HG02970 (cell line): ENCODE data around the gene FOXL2NB.

Experiments used
- ATAC-seq: cut with Tn5 transposase; IDR thresholded peaks from one replicate; pipeline ENCODE4 v1.9.1; 2021; ENCODE audit warnings: mild to moderate bottlenecking, moderate library complexity, moderate number of reproducible peaks; ENCODE audit not compliant: unreplicated experiment, low FRiP score

The FOXL2NB gene

DNA sequence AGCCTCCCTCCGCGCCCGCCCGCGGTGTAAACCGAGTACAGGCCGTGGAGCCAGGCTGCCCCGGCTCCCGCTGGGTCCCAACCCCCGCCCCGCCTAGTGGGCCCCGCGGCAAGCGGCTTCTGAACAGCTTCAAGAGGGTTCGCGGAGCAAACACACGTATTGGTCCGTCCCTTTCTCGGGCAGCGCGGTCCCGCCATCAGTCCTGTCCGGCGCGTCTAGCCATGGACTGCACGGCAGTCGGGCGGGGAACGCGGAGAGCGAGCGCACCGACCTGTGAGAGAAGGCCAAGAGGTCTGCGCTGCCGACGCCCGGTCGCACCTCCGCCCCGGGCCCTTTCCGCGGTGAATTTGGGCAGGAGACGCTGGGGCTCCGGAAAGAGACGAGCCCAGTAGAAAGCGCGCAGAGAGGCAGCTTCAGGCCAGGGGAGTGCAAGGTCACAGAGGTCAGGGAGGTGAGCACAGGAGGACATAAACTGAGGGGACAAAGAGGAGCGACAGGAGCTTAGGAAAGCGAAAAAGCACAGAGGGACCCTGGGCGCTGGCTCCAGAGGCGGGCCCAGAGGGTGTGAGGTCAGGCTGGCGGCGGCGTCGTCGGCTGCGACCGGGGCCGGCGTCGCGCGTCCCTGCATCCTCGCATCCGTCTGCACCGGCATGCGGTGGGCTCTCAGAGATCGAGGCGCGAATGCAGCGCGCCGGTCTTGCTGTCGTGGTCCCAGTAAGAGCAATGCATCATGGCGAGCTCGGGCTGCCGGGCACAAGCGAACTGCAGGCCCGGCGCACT, 1.9 kb upstream of the FOXL2NB start:
- ATAC-seq: no peak

DNA sequence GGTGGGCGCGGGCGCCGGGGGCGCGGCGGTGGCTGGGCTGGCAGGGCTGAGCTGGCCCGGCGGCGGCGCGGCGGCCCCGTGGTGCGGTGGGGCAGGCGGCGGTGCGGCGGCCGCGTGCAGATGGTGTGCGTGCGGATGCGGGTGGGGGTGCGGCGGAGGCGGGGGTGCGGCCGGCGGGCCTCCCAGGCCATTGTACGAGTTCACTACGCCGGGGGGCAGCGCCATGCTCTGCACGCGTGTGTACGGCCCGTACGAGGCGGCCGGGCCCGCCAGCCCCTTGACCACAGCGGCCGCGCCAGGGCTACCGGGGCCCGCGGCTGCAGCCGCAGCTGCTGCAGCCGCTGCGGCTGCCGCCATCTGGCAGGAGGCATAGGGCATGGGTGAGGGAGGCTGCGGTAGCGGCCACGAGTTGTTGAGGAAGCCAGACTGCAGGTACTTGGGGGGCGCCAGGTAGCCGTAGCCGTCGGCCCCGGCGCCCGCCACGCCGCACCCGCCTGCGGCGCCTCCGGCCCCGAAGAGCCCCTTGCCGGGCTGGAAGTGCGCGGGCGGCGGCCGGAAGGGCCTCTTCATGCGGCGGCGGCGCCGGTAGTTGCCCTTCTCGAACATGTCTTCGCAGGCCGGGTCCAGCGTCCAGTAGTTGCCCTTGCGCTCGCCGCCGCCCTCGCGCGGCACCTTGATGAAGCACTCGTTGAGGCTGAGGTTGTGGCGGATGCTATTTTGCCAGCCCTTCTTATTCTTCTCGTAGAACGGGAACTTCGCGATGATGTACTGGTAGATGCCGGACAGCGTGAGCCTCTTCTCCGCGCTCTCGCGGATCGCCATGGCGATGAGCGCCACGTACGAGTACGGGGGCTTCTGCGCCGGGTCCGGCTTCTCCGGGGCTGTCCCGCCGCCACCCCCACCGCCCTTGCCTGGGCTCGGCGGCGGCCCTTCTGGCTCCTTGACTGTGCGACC, 1.0 kb upstream of the FOXL2NB start:
- ATAC-seq: no peak

DNA sequence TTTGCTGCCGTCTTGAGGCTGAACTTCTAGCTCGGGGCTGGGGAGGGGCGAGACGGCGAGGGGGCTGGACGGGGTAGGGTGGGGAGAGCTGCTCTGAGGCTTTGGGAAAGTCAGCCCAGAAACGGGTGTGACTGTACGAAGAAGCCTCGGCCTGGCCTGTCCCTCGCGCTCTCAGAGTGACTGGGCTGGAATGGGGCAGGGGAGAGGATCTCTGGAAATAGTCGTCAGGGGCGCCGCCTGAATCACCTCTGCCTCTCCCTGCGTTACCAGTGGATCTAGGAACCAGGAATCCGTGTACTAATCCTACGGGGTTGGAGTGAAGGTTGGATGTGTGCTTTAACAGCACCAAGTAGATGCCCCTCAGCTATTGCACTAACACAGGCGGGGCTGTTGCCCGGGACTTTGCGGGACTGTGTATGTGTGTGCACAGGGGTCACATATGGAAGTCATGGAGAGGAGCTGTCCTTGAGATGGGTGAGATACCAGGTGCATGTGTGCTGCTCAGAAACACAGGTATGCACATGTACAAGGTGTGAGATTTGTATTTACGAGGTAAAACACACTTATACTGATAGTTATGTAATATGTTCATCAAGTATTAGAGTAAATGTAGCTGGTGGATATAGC, 591 bp downstream of the FOXL2NB start:
- ATAC-seq: no peak

DNA sequence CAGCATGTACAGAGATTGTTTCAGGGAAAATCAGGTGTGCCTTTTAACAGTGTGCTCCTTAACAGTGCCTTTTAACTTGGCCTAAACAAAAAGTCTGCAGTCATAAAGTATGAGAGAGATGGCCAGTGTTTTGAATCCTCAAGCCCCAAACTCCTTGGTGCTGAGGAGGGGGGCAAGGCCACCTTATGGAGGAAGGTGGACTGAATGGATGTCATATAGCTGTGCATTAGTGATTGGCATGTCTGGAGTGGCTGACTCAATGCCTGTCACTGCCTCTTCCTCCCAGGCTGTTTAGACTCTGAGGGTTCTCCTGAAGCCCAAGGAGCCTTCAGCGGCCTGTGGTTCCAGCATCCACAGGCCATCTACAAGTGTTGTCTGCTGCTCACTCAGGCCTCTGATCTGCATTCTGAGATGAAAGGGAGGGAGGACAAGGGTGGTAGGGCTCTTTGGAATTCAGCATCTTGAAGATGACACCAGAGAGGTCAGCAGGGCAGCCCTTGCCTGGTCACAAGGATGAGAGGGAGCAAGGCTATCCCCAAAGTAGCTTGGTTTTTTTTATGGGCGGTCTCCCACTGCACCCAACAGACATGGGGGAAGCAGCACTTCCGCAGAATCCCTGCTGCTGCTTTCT, 1.5 kb downstream of the FOXL2NB start:
- no peak for ATAC-seq

DNA sequence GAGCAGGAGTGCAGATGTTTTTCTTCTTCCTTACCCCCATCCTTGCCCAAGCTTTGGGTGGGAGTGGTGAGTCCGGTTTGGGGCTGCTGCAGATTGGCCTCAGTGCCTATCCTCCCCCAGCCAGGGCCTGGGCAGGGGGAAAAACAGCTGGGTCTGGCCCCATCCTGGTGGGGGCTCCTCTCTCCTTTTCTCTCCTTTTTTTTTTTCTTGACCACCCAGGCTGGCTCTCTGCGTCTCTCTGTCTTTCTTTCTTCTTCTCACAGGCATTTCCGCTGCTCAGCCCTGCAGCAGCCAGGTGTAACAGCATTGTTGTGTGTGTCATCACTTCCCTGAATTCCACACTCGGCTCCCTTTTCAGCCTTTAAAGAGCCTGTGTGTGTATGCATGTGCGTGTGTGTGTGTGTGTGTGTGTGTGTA, 2.0 kb downstream of the FOXL2NB start:
- ATAC-seq: no peak

DNA sequence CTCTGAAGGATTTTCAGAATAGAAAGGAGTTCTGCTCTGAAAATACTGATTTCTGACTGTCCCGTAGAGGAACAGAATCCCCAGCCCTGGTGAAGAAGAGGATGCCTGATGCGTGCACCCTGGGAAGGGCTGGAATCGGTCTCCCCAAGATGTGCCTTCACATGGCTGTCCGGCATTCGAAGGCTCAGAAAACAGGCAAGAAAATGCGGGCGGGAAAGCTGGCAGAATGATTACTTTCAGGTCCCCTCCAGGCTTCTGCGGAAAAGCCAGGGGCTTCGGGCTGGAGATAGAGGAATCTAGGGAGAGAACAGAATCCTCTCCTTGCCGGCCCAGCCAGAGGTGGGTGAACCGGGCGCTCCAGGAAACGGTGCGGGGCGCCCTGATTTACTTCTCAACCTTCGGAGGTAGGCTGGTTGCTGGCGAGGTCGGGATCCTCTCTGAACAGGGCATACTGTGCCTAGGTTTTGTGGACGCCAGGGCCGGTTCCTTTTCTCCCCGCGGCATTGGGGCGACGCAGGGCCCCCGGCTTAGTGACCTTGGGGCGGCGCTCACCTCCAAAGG, 2.5 kb downstream of the FOXL2NB start:
- no peak for ATAC-seq

DNA sequence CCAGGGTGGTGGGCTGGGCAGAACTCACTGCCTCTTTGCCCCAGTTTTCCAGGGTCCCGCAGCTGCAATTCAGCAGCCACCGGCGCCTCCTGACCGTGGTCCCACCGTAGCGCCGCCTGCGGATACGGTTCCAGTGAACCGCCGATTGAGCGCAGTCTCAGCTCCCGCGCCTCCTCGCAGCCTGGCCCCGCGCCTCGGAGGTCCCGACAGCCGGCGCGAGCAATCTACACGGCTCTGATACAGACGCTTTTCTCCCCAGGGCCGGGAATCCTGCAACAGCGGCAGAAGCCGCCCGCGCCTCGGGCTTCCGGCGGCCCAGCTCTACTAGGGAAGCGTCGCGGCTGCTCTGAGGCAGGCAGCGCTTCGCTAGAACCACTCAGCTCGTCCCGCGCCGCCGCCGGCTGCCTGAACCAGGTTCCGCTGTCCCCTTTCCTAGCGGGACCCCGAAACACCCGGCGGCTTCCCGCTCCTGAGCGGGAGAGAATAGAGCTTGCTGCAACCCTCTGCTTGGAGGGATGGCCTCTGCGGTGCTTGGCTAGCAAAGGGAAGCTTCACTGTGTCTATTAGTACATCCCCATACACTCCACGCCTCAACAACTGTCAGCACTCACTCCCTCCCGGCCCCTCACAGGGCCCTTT, 3.1 kb downstream of the FOXL2NB start:
- ATAC-seq: no peak

DNA sequence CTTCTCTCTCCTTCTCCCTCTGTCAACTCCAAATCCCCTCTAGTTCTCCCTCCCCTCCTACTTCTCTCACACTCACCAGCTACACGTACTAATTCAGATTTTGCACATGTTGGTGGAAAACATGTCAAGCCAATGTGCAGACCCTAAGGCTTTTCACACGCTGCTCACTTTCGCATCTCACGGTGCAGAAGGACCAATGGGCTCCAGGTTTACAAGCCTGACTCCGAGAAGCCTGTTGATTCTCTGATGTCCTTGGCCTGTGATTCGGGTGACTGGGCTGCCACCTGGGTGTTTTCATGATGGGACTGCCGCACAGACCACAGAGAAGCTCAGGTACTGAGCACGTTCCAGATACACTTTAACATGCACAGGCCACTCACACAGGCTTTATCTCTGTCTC, 3.7 kb downstream of the FOXL2NB start:
- no peak for ATAC-seq

DNA sequence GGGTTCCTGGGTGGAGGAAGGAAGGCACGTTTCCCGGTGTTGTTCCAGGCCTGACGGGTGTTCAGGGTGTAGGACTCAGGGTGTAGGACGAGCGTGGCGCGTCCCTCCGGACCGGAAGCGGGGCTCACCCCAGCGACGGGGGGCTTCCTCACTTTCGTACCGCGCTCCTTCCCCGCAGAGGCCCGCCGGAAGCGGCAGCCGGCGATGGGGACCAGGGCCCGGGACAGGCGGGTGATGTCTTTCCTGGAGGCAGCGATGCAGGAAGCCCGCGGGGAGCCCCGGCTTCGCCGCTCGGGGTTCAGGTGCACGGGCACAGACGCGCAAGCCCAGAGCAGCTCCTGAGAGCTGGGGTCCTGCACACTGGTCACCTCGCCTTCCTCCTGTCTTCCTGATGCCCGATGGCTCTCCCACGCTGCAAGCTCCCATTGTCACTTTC, 13.4 kb downstream of the FOXL2NB start:
- no peak for ATAC-seq

DNA sequence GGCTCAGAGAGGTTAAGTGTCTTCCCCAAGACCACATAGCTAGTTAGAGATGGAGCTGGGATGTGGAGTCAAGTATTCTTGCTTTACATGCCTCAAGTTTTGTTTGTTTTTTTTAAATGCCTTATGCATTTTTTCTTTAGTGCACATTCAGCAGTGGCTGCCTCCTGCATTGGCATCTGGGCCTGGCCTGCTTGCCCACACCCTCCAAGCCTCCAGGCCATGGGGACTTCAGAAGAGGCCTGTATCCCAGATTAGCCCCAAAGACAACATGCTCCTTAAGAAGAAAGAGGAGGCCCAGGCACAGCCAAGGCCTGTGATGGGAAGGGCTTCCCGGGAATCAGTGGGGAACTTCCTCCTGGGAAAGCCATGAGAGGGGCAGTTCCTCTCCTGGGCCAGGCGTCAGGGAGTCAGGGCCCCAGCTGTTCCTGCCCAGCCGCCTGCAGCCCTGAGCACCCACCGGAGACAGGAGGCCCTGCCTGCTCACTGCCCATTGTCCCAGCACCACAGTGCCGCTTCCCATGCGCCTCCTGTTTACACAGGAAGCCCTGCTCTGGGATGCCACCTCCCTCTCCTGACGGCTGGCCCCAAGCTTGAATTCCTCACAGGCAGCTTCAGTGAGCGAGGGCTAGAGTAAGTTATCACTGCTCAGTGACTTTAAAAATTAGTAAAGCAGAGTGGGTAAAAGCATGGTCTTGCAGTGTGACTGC, 16.0 kb downstream of the FOXL2NB start:
- no peak for ATAC-seq

DNA sequence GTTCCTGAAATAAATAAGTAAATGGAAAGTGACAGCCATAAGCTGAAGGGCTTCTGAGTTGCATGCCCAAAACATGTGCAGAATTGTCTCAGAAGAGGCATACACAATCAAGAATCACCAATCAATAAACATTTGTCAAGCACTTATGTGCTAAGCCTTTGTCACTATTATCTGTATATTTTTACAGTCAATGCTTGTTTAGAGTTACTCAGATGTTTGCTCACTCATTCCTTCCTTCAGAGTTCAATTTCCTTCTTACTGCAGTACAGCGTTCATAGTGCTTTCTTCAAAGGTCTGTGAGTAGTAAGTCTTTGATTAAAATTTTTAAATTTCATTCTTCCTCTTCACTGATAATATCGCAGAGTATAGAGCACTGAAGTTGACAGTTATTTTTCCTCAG, 17.2 kb downstream of the FOXL2NB start:
- no peak for ATAC-seq

DNA sequence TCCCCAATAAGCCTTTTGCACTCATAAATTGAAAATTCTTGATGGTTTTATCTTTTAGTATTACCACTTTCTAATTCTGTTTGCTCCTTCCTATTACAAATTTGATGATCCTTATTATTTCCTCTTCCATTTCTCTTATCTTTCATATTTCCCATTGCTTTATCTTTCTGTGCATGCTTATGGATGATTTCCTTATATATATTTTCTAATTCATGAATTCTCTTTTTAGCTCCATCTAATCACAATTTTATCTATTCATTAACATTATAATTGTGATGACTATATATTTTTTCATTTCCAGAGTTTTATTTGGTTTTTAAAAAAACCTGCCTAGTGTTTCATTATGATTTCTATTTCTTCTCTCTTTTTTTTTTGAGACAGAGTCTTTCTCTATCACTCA, 17.9 kb downstream of the FOXL2NB start:
- no peak for ATAC-seq

DNA sequence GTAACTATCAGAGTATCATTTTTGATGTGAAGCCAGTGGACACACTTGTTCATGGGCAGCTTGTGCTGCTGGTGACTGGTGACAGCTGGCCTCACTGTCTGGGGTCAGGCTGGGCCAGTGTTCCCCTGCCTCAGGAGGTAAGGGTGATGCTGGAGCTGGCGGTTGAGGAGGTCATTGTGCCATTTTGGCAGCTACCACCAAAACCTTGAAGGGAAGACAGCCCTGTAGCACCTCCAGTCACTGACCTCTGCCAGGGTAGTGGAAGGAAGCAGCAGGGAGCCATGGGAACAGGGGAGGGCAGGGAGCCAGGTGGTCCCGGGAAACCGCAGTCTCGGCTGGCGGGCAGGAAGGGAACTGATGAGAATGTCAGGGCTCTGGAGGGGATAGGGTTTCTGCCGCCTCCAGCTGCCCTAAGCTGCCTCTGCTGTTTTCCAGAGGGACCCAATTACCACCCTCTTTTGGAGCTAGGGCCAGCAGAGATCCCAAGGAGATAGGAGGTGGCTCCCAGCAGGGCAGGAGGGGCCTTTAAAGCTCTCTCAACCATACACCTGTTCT, 24.8 kb downstream of the FOXL2NB start:
- no peak for ATAC-seq

DNA sequence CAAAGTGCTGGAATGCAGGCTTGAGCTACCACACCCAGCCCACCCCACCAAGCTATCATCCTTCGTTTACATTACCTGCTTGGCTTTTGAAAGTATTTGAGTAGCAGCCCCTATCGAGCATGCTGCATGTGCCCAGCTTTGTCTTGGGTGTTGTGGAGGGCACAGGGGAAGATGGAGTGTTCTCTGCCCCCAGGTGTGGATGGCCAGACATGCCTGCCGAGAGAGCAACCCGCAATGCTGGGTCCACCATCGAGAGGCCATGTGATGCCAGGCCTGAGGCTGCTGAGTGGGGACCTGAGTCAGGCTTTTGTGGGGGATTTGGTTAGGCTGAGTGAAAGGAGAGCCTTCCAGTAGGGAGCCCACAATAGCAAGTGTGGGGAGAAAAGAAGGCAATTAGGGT, 25.9 kb downstream of the FOXL2NB start:
- ATAC-seq: no peak

DNA sequence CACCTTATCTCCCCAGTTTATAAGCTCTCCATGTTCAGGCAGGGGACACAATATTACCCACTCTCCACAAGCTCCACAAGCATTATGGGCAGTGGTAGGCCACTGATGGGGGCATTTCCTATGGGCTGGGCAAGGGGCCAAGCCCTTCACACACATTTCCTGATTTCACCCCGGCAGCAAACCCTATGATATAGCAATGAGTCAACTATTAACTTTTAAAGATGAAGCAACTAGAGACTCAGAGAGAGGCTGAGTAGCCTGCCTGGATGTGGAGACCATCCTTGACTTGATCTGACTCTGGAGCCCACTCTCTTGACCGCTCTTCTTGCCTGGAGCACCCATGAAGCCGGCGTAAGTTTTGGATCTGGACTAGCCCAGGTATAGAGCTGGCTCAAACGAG, 27.4 kb downstream of the FOXL2NB start:
- ATAC-seq: no peak

DNA sequence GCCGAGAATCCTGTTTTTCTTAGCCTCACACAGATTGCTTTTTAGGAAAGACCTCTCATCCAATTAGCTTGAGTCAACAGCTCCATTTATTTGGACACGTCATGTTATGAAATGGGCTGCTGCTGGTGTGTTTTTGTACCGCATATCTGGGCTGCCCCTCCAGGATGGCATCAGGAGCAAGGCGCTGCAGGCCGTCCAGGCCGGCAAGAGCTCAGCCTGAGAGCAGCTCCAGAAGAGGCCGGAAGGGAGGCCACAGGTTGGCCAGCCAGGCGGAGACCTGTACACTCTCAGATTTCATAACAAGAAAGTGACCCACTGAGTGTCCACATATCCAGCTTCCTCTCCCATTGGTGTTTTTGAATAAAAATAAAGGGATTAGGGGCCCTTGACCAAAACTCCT, 28.3 kb downstream of the FOXL2NB start:
- ATAC-seq: no peak

DNA sequence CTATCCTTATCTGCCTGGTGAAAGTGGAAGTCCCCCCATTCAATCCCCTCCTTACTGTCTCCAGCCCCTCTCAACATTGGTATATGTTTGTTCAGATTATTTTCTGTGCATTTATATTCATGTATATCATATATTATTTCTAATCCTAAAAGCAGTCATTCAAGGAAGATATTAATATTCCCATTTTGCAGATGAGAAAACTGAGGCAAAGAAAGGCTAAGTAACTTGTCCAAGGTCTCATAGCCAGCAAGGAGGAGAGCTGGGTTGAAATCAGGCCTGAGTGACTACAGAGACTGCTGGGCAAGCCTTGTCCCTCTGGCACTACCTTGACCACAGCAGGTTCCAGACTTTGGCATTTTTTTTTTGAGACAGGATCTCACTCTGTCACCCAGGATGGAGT, 29.0 kb downstream of the FOXL2NB start:
- ATAC-seq: no peak

DNA sequence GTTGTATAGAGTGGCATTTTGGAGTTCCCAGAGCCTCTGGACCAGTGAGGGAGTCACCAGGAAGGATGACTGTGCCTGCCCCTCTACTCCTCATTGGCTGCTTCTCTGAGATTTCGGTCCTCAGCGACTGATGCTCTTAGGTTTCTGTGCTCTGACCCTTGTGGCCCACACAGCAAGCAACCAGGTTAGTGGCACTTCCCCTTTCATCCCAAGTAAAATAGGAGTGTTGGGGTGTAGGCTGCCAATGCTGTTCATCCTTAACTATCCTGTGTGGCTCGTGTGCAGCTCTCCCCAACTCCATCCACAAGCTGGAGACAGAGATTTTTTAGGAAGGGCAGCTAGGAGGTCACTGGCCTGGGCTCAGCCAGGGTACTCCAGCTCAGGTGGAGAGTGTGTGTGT, 37.8 kb downstream of the FOXL2NB start:
- ATAC-seq: no peak

DNA sequence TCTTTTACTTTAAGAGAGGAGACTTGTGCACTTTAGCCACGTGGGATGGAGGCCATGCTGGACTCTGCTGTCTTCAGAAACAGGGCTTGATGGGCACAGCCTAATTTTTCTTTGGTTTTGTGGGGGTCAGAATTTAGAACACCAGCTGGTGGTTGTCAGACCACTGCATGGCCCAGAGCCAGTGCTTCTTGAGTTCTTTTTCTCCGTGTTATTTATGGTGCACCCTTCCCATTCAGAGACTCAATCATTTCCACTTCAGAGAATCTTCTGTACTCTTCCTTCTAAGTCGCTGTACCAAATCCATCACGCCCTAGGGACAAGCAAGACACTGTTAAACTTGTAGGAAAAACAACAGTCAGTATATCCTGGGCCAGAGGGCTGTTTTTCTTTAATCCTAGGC, 38.9 kb downstream of the FOXL2NB start:
- ATAC-seq: no peak
